Transverse colon (tissue), 4 donors: Measurements from ENCODE around the gene LYRM2. TPM values are rescaled to one million over a fixed set of nuclear protein-coding genes. Genes with fewer than 3 reads are reported as not detected.

Experiments
- DNase-seq: peaks from one replicate; pipeline ENCODE4 v3.0.0-alpha.2; 2019
- H3K27ac ChIP-seq, 4 donors: fragments of 200-600 bp; sonication (generic); 2 replicates each; pipeline ENCODE4 v1.5.1; 2016 to 2018; ENCODE audit warnings: inconsistent platforms in 4 of 4
- H3K27me3 ChIP-seq: fragments of 200-600 bp; sonication (generic); 2 replicates; pipeline ENCODE4 v1.5.1; 2017; ENCODE audit warnings: inconsistent platforms
- H3K36me3 ChIP-seq, 4 donors: fragments of 200-600 bp; sonication (generic); 2 replicates each; pipeline ENCODE4 v1.5.1; 2017 to 2019; ENCODE audit warnings: inconsistent platforms in 4 of 4
- H3K4me1 ChIP-seq, 4 donors: fragments of 200-600 bp; sonication (generic); 2 replicates each; pipeline ENCODE4 v1.5.1; 2017 to 2020; ENCODE audit warnings: inconsistent platforms in 4 of 4
- H3K4me3 ChIP-seq, 4 donors: fragments of 200-600 bp; sonication (generic); 1 replicate in 1 of 4; 2 replicates in 3 of 4; pipeline versions ENCODE4 v1.5.1 to v1.6.1; 2017 to 2019; ENCODE audit warnings: inconsistent platforms in 4 of 4
- H3K9me3 ChIP-seq, 2 donors: fragments of 200-600 bp; sonication (generic); 2 replicates each; pipeline ENCODE4 v1.5.1; 2017 to 2019; ENCODE audit warnings: inconsistent platforms in 2 of 2
- EP300 ChIP-seq: sonication (generic); formaldehyde crosslinking; IDR thresholded peaks from one replicate; pipeline ENCODE4 v1.6.1; 2017; ENCODE audit warnings: antibody characterized with exemption, low read depth
- POLR2A ChIP-seq: fragments of 450-650 bp; IDR thresholded peaks from one replicate; pipeline ENCODE4 v1.6.1; 2016; ENCODE audit warnings: antibody characterized with exemption, mild to moderate bottlenecking, moderate library complexity
- POLR2AphosphoS5 ChIP-seq, 3 donors: sonication (generic); formaldehyde crosslinking; IDR thresholded peaks; one replicate each; pipeline ENCODE4 v1.6.1; 2016; ENCODE audit warnings: antibody characterized with exemption in 3 of 3
- WGBS, 2 donors: methylation state at CpG; one replicate each; pipeline ENCODE4 v1.1.5; 2018; ENCODE audit warnings: low coverage in 1 of 2; 5-methylcytosine and 5-hydroxymethylcytosine counted together
- in situ Hi-C, 4 donors: fragments of 200-750 bp; cut with MboI; loops; one replicate each; pipeline versions ENCODE4 v1.15.0 to v1.15.1; 2017; ENCODE audit warnings: low sequenced_read_pairs in 3 of 4, low pct_ligation_motif_present in 1 of 4, low pct_unique_long_range_greater_than_20kb in 1 of 4
- intact Hi-C: fragments of 100-400 bp; cut with DNase I; formaldehyde crosslinking; loops from one replicate; pipeline ENCODE4 v1.15.1; 2023; ENCODE audit warnings: low total_unique reads
- total RNA-seq, 4 donors: library from RNA; depleted of rRNA; stranded (reverse); fragments of >200 nt; gene quantifications; one replicate each; pipeline ENCODE4 v1.1.0, GENCODE V29; 2016
- TF ChIP-seq, protein P1 (sequence below), 5 experiments: fragments of 200-600 bp in 3 of 5; fragments of 450-650 bp in 2 of 5; sonication (generic) in 3 of 5; IDR thresholded peaks; 1 replicate in 2 of 5; 2 replicates in 3 of 5; pipeline ENCODE4 v1.5.1; 2016 to 2017; ENCODE audit warnings: antibody characterized with exemption in 5 of 5, inconsistent platforms in 3 of 5, mild to moderate bottlenecking in 2 of 5, moderate library complexity in 1 of 5

LYRM2 gene
- total RNA-seq, 4 donors from 2014 or later, result 7.1 to 17.8 (median 16.4) TPM

- TF ChIP-seq POLR2AphosphoS5 (IDR thresholded peaks at IDR 0.05) (no peak), POLR2A (no peak), EP300 (no peak)
- TF ChIP-seq, protein P1, sequence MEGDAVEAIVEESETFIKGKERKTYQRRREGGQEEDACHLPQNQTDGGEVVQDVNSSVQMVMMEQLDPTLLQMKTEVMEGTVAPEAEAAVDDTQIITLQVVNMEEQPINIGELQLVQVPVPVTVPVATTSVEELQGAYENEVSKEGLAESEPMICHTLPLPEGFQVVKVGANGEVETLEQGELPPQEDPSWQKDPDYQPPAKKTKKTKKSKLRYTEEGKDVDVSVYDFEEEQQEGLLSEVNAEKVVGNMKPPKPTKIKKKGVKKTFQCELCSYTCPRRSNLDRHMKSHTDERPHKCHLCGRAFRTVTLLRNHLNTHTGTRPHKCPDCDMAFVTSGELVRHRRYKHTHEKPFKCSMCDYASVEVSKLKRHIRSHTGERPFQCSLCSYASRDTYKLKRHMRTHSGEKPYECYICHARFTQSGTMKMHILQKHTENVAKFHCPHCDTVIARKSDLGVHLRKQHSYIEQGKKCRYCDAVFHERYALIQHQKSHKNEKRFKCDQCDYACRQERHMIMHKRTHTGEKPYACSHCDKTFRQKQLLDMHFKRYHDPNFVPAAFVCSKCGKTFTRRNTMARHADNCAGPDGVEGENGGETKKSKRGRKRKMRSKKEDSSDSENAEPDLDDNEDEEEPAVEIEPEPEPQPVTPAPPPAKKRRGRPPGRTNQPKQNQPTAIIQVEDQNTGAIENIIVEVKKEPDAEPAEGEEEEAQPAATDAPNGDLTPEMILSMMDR (IDR thresholded peaks at IDR 0.05), result no peak
- Histone ChIP-seq H3K27me3 (no peaks in the 10 kb centered on the region), H3K9me3 (no peaks in the 10 kb centered on the region), H3K27ac (no peak overlapping the region), H3K4me3 (no peak overlapping the region), H3K36me3 (peaks cover 0 to 63% (median 29%) of the 10 kb centered on the region in 4 donors), H3K4me1 (no peaks in the 10 kb centered on the region)
- 82 to 100% methylated on average over 1 to 6 of the region's 6 CpGs for WGBS, 2 donors
- intact Hi-C loops (no loop called here), in situ Hi-C loops (no loop called here)
- DNase-seq, result no peak
These were observed 40.9 kb upstream of the LYRM2 start for GRCh38 chr6:89679215-89680120.

GRCh38 chr6:89678531-89678930 lies 40.0 kb upstream of the LYRM2 start:
- intact Hi-C loops (no loop called here), in situ Hi-C loops (no loop called here)
- Histone ChIP-seq H3K27ac (no peak overlapping the region), H3K4me1 (no peaks in the 10 kb centered on the region), H3K27me3 (no peaks in the 10 kb centered on the region), H3K36me3 (peaks cover 0 to 64% (median 27%) of the 10 kb centered on the region in 4 donors), H3K4me3 (no peak overlapping the region), H3K9me3 (no peaks in the 10 kb centered on the region)
- WGBS, 2 donors, result 97% methylated on average over 3 of the region's 3 CpGs; no CpG with 5 or more reads in 1 of the 2 donors
- no peak for TF ChIP-seq POLR2AphosphoS5 (IDR thresholded peaks at IDR 0.05)
- no peak for TF ChIP-seq POLR2A
- no peak for TF ChIP-seq EP300
- TF ChIP-seq, protein P1 (IDR thresholded peaks at IDR 0.05), result no peak
- DNase-seq, result no peak

DNA sequence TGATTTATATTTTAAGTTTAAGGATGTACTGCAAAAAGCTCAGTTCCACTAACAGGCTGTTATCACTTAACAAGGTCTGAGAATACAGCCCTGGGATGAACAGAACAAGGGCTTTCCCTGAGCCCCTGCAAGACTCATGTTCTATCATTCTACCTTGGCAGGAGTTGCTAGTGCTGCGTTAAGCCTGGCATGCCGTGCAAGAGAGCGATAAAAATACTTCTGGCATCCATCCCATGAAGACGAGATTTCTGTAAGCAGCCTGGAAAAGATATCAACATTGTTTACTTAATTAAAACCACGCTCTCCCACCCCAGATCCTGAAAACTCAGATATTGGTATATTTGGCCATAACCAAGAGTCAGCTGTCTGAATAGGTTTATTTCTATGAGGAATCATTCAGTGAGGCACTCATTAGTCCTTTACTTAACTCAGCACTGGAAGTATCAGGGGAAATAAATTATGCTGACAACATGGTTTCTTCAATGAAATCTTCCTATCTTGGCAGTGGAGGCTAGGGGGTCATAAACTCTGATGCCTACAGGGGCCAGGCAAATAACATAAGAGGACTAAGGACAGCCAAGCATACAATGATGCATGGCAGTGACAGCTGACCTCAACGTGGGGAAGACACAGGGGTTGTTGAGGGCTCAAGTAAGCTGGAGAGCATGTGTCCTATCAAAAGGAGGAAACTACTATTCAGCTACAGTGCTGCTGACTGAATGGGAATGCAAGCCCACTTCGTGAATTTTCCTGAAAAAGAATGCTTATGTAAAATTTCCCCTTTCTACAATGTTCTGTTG lies 37.6 kb upstream of the LYRM2 start:
- TF ChIP-seq POLR2A (no peak), POLR2AphosphoS5 (IDR thresholded peaks at IDR 0.05) (no peak), EP300 (no peak)
- TF ChIP-seq, protein P1 (IDR thresholded peaks at IDR 0.05), result no peak
- in situ Hi-C loops (no loop called here), intact Hi-C loops (loop anchor here (1.0 kb wide), 1 partner anchor 21 kb away; no protein-coding TSS in a partner anchor)
- Histone ChIP-seq H3K4me1 (no peaks in the 10 kb centered on the region), H3K4me3 (no peak overlapping the region), H3K9me3 (no peaks in the 10 kb centered on the region), H3K27me3 (no peaks in the 10 kb centered on the region), H3K36me3 (peaks cover 0 to 80% (median 30%) of the 10 kb centered on the region in 4 donors), H3K27ac (no peak overlapping the region)
- 55 to 67% methylated on average over 4 to 7 of the region's 7 CpGs for WGBS, 2 donors
- no peak for DNase-seq
